Measurements from ENCODE around the gene ANKRD9. TPM values are rescaled to one million over a fixed set of nuclear protein-coding genes. Genes with fewer than 3 reads are reported as not detected.

The ANKRD9 gene
- total and polyA plus RNA-seq, 2 of the 13 experiments (the other 11 are each of a cell fraction or from before 2014, with no cell fraction given), result 10.0 to 15.0 TPM

DNA sequence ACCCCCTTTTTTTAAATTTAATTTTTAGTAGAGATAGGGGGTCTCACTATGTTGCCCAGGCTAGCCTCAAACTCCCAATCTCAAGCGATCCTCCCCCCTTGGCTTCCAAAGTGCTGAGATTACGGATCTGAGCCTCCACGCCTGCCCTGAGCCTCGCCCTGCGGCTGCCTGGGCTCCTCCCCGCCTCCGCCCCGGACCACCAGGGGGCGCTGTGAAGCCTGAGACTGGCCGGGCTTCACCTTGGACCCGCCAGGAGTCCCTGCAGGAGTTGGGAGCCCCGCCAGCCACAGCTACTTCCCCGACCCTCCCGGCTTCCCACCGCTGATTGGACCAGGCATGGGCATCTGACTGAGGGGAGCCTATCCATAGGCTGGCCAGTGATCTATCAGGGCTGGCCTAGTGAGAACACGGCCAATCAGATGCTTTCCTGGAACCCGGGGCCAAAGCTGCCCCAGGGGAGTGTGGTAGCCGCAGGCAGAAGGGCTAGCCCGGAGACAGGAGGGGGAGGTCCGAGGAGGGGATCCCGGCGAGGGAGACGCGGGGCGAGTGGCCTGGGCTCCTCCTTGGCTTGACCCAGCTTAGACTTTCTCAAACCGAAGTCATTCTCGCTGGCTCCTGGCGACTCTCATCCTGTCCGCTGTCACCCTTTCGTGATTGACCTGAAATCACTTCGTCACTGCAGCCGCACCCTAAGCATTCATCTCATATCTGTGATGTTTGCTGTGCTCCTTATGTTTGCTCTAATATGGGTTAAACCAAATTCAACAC is 15.1 kb upstream of the ANKRD9 start (continued):
- TF ChIP-seq SCMH1 (CRISPR knock-in tag; IDR thresholded peaks at IDR 0.05; ENCODE audit: borderline replicate concordance) (no peak), DR1 (CRISPR knock-in tag; IDR thresholded peaks at IDR 0.05) (no peak), SPEN (CRISPR knock-in tag; IDR thresholded peaks at IDR 0.05; ENCODE audit: low read depth) (peak; percentile 50), ZSCAN25 (CRISPR knock-in tag; IDR thresholded peaks at IDR 0.05) (0 out of 2 replicates have a peak, but pooled peaks have one; percentile 59), SP4 (CRISPR knock-in tag; IDR thresholded peaks at IDR 0.05) (0 out of 2 replicates have a peak, but pooled peaks have one; percentile 30), TBP (CRISPR knock-in tag; IDR thresholded peaks at IDR 0.05) (no peak), ZNF644 (CRISPR knock-in tag; IDR thresholded peaks at IDR 0.05; ENCODE audit: low read depth) (peak; percentile 45; the same call in 1 of the 2 replicates), MED8 (CRISPR knock-in tag; IDR thresholded peaks at IDR 0.05; ENCODE audit: insufficient replicate concordance) (no peak), CEBPB (IDR thresholded peaks at IDR 0.05; ENCODE audit: borderline replicate concordance, low read depth, low read length) (no peak)
- TF ChIP-seq, protein P1, sequence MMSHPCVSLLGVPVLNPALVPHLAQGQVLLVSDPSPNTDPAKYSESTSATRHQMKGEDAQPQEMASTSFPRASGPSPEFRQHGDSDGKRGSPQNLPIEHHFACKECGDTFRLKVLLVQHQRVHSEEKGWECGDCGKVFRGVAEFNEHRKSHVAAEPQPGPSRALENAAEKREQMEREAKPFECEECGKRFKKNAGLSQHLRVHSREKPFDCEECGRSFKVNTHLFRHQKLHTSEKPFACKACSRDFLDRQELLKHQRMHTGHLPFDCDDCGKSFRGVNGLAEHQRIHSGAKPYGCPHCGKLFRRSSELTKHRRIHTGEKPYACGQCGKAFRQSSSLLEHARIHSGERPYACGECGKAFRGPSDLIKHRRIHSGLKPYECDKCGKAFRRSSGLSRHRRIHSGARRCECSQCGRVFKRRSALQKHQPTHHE (CRISPR knock-in tag; IDR thresholded peaks at IDR 0.05; ENCODE audit: borderline replicate concordance), result no peak
- TF ChIP-seq, protein P2, sequence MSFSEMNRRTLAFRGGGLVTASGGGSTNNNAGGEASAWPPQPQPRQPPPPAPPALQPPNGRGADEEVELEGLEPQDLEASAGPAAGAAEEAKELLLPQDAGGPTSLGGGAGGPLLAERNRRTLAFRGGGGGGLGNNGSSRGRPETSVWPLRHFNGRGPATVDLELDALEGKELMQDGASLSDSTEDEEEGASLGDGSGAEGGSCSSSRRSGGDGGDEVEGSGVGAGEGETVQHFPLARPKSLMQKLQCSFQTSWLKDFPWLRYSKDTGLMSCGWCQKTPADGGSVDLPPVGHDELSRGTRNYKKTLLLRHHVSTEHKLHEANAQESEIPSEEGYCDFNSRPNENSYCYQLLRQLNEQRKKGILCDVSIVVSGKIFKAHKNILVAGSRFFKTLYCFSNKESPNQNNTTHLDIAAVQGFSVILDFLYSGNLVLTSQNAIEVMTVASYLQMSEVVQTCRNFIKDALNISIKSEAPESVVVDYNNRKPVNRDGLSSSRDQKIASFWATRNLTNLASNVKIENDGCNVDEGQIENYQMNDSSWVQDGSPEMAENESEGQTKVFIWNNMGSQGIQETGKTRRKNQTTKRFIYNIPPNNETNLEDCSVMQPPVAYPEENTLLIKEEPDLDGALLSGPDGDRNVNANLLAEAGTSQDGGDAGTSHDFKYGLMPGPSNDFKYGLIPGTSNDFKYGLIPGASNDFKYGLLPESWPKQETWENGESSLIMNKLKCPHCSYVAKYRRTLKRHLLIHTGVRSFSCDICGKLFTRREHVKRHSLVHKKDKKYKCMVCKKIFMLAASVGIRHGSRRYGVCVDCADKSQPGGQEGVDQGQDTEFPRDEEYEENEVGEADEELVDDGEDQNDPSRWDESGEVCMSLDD (CRISPR knock-in tag; IDR thresholded peaks at IDR 0.05; ENCODE audit: borderline replicate concordance), result no peak
- TF ChIP-seq, protein P3, sequence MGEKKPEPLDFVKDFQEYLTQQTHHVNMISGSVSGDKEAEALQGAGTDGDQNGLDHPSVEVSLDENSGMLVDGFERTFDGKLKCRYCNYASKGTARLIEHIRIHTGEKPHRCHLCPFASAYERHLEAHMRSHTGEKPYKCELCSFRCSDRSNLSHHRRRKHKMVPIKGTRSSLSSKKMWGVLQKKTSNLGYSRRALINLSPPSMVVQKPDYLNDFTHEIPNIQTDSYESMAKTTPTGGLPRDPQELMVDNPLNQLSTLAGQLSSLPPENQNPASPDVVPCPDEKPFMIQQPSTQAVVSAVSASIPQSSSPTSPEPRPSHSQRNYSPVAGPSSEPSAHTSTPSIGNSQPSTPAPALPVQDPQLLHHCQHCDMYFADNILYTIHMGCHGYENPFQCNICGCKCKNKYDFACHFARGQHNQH (CRISPR knock-in tag; IDR thresholded peaks at IDR 0.05), result peak; percentile 63
- TF ChIP-seq, protein P4, sequence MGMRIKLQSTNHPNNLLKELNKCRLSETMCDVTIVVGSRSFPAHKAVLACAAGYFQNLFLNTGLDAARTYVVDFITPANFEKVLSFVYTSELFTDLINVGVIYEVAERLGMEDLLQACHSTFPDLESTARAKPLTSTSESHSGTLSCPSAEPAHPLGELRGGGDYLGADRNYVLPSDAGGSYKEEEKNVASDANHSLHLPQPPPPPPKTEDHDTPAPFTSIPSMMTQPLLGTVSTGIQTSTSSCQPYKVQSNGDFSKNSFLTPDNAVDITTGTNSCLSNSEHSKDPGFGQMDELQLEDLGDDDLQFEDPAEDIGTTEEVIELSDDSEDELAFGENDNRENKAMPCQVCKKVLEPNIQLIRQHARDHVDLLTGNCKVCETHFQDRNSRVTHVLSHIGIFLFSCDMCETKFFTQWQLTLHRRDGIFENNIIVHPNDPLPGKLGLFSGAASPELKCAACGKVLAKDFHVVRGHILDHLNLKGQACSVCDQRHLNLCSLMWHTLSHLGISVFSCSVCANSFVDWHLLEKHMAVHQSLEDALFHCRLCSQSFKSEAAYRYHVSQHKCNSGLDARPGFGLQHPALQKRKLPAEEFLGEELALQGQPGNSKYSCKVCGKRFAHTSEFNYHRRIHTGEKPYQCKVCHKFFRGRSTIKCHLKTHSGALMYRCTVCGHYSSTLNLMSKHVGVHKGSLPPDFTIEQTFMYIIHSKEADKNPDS (CRISPR knock-in tag; IDR thresholded peaks at IDR 0.05), result no peak
- TF ChIP-seq, protein P5, sequence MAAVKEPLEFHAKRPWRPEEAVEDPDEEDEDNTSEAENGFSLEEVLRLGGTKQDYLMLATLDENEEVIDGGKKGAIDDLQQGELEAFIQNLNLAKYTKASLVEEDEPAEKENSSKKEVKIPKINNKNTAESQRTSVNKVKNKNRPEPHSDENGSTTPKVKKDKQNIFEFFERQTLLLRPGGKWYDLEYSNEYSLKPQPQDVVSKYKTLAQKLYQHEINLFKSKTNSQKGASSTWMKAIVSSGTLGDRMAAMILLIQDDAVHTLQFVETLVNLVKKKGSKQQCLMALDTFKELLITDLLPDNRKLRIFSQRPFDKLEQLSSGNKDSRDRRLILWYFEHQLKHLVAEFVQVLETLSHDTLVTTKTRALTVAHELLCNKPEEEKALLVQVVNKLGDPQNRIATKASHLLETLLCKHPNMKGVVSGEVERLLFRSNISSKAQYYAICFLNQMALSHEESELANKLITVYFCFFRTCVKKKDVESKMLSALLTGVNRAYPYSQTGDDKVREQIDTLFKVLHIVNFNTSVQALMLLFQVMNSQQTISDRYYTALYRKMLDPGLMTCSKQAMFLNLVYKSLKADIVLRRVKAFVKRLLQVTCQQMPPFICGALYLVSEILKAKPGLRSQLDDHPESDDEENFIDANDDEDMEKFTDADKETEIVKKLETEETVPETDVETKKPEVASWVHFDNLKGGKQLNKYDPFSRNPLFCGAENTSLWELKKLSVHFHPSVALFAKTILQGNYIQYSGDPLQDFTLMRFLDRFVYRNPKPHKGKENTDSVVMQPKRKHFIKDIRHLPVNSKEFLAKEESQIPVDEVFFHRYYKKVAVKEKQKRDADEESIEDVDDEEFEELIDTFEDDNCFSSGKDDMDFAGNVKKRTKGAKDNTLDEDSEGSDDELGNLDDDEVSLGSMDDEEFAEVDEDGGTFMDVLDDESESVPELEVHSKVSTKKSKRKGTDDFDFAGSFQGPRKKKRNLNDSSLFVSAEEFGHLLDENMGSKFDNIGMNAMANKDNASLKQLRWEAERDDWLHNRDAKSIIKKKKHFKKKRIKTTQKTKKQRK (IDR thresholded peaks at IDR 0.05; ENCODE audit: low read length), result no peak
- TF ChIP-seq, protein P6, sequence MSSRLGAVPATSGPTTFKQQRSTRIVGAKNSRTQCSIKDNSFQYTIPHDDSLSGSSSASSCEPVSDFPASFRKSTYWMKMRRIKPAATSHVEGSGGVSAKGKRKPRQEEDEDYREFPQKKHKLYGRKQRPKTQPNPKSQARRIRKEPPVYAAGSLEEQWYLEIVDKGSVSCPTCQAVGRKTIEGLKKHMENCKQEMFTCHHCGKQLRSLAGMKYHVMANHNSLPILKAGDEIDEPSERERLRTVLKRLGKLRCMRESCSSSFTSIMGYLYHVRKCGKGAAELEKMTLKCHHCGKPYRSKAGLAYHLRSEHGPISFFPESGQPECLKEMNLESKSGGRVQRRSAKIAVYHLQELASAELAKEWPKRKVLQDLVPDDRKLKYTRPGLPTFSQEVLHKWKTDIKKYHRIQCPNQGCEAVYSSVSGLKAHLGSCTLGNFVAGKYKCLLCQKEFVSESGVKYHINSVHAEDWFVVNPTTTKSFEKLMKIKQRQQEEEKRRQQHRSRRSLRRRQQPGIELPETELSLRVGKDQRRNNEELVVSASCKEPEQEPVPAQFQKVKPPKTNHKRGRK (CRISPR knock-in tag; IDR thresholded peaks at IDR 0.05), result no peak
